Astrocyte of the spinal cord (primary cell): ENCODE measurements around the gene TACR3.
"Not testable (repeated sequence)": the region's sequence is repeated elsewhere in the genome, so short reads cannot be mapped to it uniquely, and the experiment has no call there.

Source experiments
- DNase-seq: peaks from one replicate; pipeline ENCODE4 v3.0.0; 2011; ENCODE audit warnings: low read depth, low spot score
- H3K4me3 ChIP-seq: 2 replicates; pipeline ENCODE4 v1.5.1; 2011; ENCODE audit warnings: low read depth, mild to moderate bottlenecking, low read length, moderate library complexity
- in situ Hi-C: cut with HindIII; loops from 2 replicates; pipeline ENCODE4 v1.10.0; 2017; ENCODE audit warnings: low sequenced_read_pairs
- TF ChIP-seq, protein P1 (sequence below): IDR thresholded peaks from 2 replicates; pipeline ENCODE4 v1.5.1; 2012; ENCODE audit warnings: low read depth, mild to moderate bottlenecking, low read length, inconsistent platforms

TACR3 gene, protein sequence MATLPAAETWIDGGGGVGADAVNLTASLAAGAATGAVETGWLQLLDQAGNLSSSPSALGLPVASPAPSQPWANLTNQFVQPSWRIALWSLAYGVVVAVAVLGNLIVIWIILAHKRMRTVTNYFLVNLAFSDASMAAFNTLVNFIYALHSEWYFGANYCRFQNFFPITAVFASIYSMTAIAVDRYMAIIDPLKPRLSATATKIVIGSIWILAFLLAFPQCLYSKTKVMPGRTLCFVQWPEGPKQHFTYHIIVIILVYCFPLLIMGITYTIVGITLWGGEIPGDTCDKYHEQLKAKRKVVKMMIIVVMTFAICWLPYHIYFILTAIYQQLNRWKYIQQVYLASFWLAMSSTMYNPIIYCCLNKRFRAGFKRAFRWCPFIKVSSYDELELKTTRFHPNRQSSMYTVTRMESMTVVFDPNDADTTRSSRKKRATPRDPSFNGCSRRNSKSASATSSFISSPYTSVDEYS

DNA sequence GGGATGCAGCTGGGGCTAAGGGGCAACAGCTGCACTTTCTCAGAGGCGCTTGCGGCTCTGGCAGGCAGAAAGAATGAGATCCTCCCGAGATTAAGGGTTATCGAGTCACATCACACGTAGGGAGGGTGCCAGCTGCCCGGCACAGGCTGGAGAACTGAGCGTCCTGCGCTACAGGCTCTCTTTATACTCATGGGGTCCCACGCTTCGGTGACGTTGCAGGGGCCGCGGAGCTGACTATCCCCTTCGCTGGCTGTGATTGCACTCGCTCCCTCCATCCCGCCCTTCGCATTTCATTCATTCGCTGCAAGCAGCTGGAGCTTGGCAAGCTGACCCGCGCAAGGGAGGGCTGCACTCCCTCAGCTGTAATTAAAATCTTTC, at the start of gene TACR3:
TSS of gene TACR3 (minus strand) at position 156 of the 378 bp plus-strand sequence. CDS start 310 bp downstream, outside the sequence.
- H3K4me3 ChIP-seq = peak within 1 kb of the TSS; percentile 33
- no peak for DNase-seq

DNA sequence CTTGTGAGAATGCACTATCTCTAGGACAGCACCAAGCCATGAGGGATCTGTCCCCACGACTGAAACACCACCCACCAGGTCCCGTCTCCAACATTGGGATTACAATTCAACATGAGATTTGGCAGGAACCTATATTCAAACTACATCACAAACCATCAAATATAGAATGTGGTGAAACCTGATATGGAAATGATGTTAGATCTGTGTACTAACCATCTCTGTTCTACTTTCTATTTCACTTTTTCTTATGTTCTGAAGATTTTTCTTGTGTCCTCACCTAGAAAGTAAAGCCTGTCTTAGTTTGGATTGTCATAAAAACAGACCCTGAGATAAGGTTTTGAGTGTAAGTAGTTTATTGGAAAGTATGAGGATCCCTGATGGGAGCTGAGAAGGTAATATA, 37.8 kb upstream of the TACR3 start:
- TF ChIP-seq, protein P1, sequence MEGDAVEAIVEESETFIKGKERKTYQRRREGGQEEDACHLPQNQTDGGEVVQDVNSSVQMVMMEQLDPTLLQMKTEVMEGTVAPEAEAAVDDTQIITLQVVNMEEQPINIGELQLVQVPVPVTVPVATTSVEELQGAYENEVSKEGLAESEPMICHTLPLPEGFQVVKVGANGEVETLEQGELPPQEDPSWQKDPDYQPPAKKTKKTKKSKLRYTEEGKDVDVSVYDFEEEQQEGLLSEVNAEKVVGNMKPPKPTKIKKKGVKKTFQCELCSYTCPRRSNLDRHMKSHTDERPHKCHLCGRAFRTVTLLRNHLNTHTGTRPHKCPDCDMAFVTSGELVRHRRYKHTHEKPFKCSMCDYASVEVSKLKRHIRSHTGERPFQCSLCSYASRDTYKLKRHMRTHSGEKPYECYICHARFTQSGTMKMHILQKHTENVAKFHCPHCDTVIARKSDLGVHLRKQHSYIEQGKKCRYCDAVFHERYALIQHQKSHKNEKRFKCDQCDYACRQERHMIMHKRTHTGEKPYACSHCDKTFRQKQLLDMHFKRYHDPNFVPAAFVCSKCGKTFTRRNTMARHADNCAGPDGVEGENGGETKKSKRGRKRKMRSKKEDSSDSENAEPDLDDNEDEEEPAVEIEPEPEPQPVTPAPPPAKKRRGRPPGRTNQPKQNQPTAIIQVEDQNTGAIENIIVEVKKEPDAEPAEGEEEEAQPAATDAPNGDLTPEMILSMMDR = no peak
- in situ Hi-C loops = no loop called here
- H3K4me3 ChIP-seq = no peak overlapping the region
- no peak for DNase-seq

More for the DNA sequence above, at the start of gene TACR3:
- in situ Hi-C loops = no loop called here
- TF ChIP-seq, protein P1 = no peak

DNA sequence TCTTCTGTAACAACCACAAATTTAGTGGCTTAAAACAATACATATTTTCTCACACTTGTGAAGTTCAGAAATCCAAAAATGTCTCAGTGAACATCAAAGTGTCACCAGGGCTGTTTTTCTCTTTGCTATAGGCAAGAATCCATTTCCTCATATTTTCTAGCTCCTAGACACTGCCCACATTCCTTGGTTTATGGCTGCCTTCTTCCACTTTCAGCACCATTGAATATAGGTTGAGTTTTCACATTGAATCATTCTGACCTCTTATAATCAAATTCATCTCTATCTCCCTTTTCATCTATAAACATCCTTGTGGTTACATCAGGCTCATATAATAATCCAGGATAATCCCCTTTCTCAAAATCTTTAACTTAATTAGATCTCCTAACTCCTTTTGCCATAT, 37.0 kb upstream of the TACR3 start:
- no peak for DNase-seq
- TF ChIP-seq, protein P1 = no peak
- in situ Hi-C loops = no loop called here
- H3K4me3 ChIP-seq = no peak overlapping the region

DNA sequence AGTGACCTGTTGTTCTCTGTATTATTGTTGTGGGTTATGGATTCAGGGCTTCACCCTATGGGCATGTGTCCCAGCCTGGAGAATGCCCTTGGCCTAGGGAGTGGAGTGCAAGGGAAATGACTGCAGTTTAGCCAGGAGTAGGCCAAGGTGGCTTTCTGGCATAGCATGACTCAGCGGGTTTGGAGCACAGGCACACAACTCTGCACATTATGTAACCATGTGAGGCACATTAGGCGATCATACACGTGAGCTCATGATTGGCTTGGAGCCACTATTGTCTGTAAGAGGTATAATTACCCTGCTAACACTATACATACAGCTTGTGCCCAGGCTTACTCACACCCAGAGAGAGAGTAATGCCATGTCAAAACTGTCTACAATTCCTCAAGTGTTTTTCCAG, 35.1 kb upstream of the TACR3 start:
- no peak for DNase-seq
- TF ChIP-seq, protein P1 = no peak
- no peak overlapping the region for H3K4me3 ChIP-seq
- in situ Hi-C loops = no loop called here

DNA sequence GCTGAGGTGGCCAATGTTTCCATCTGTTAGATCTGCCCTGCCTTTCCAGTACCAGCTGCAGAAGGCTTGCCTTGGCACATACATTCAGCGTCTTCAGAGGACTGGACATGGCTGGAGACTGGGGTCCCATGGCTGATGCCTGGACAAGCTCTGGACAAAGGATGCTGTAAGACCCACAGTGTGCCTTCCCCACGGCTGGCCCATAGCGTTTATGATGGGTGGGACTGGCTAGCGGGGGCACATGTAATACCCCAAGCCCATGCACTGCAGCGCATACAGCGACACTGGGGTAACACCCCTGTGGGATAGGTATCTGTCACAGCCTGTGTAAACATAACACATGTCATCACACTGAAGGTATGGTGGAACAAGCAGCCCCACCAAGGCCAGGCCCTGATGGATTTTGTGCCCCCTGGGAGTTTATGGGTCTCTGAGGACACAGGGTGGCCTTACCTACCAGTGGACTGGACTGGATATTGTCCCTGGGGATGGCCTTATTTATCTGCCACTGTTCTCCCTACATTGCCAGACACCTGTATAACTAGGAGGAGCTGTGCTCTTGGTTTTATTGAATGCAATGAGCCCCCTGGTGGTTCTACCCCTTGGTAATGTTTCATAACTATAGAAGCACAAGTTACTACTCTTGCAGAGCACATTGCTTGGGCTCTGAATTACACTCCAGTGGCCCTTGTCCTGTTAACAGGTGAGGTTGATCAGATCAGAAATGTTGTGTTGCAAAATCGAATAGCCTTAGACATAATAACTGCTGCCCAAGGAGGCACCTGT, 34.3 kb upstream of the TACR3 start:
- no peak overlapping the region for H3K4me3 ChIP-seq
- in situ Hi-C loops = no loop called here
- TF ChIP-seq, protein P1 = no peak
- no peak for DNase-seq

DNA sequence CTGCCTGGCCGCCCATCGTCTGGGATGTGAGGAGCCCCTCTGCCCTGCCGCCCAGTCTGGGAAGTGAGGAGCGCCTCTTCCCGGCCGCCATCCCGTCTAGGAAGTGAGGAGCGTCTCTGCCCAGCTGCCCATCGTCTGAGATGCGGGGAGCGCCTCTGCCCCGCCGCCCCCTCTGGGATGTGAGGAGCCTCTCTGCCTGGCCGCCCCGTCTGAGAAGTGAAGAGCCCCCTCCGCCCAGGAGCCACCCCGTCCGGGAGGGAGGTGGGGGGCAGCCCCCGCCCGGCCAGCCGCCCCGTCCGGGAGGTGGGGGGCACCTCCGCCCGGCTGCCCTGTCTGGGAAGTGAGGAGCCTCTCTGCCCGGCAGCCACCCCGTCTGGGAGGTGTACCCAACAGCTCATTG, 3.4 kb upstream of the TACR3 start:
- H3K4me3 ChIP-seq, DNase-seq, in situ Hi-C loops: not testable (repeated sequence)

DNA sequence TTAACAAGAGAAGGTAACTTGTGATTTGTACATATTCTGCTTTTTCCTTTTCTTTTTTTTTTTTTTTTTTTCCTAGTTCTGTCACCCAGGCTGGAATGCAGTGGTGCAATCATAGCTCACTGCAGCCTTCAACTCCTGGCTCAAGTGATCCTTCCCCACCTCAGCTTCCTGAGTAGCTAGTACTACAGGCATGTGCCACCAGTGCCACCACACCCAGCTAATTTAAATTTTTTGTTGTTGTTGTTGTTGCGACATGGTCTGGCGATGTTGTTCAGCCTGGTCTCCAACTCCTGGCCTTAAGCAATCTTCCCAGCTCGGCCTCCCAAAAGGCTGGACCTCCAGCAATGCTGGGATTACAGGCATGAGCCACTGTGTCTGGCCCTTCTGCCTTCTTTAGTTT, 1.5 kb upstream of the TACR3 start:
- no peak overlapping the region for H3K4me3 ChIP-seq
- in situ Hi-C loops = no loop called here
- TF ChIP-seq, protein P1 = no peak
- no peak for DNase-seq
